HG02884 (cell line): ENCODE measurements around the gene DMWD.
"Not testable (repeated sequence)": the region's sequence is repeated elsewhere in the genome, so short reads cannot be mapped to it uniquely, and the experiment has no call there.

Experiments used
- ATAC-seq: cut with Tn5 transposase; IDR thresholded peaks from one replicate; pipeline ENCODE4 v1.9.1; 2021; ENCODE audit warnings: mild to moderate bottlenecking, moderate library complexity; ENCODE audit not compliant: unreplicated experiment

DMWD gene

DNA sequence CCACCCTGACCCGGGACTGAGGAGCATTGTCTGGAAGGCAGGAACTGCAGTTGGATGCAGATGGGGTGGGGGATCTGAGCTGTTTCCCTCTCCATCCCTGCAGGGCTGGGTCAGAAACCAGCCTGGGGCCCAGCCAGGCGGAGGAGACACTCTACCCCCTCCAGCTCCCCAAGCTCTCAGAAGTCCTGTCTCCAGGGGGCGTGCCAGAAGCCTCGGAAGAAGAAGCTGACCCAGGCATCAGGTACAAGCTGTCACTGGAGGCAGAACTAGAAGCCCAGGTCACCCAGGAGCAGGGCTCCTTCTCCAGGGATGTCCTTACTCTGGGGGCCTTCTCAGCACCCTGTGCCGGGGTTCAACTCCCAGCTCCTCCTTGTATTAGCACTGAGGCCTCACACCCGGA, 39.1 kb downstream of the DMWD start:
- ATAC-seq = no peak

DNA sequence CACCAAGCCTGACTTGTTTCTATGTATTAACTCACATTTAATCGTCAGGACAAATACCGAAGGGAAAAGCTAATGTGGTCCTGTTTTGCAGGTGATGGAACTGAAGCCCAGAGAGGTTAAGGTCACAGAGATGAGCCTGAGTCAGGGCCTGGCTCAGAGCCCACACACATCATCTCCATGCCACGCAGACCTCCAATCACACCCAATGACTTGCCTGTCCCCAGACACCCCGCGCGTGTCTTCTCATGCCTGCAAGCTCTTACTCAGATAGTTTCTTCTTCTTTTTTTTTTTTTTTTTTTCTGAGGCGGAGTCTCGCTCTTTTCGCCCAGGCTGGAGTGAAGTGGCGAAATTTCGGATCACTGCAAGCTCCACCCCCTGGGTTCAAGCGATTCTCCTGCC, 40.0 kb downstream of the DMWD start:
- no peak for ATAC-seq

DNA sequence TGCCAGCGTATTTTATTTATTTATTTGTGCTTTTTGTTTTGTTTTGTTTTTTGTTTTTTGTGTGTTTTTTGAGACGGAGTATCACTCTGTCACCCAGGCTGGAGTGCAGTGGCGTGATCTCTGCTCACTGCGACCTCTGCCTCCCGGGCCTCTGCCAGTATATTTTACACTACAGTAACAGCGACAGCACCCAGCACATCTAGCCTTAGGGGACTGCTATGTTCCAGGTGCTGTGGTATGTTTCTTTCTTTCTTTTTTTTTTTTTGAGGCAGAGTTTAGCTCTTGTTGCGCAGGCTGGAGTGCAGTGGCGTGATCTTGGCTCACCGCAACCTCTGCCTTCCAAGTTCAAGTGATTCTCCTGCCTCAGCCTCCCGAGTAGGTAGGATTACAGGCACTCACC, 41.2 kb downstream of the DMWD start:
- not testable (repeated sequence) for ATAC-seq

- no peak for ATAC-seq
Measured at GRCh38 chr19:45747513-45747912, 45.1 kb downstream of the DMWD start.

- no peak for ATAC-seq
Measured at GRCh38 chr19:45746866-45747265, 45.8 kb downstream of the DMWD start.

DNA sequence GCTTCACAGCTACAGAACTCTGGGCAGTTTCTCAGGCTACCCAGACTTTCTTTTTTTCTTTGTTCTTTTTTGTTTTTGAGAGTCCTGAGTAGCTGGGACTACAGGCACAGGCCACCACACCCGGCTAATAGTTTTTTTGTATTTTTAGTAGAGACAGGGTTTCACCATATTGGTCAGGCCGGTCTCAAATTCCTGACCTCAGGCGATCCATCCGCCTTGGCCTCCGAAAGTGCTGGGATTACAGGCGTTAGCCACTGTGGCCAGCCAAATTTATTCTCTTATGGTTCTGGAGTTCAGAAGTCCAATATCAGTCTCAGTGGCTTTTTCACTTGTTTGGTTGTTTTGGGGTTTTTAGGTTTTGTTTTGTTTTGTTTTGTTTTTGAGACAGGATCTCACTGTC, 47.0 kb downstream of the DMWD start:
- no peak for ATAC-seq

DNA sequence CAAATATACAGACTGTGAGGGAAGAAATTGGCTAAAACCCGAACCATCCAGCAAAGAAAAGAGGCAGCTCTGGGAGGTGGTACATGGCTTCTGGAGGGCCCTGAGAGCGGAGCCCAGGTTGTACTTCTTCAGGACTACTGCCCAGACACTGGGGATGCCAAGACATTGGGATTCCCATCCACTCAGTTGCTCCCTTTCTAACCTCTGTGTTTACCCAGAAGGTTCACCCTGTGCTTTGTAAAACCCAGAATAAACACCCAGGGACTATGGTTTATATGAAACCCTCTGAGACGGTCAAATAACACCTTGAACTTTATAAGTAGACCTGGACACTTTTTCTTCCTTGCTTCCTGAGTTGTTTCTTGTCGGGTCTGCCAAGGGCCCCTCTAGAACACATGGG, 49.7 kb downstream of the DMWD start:
- no peak for ATAC-seq

DNA sequence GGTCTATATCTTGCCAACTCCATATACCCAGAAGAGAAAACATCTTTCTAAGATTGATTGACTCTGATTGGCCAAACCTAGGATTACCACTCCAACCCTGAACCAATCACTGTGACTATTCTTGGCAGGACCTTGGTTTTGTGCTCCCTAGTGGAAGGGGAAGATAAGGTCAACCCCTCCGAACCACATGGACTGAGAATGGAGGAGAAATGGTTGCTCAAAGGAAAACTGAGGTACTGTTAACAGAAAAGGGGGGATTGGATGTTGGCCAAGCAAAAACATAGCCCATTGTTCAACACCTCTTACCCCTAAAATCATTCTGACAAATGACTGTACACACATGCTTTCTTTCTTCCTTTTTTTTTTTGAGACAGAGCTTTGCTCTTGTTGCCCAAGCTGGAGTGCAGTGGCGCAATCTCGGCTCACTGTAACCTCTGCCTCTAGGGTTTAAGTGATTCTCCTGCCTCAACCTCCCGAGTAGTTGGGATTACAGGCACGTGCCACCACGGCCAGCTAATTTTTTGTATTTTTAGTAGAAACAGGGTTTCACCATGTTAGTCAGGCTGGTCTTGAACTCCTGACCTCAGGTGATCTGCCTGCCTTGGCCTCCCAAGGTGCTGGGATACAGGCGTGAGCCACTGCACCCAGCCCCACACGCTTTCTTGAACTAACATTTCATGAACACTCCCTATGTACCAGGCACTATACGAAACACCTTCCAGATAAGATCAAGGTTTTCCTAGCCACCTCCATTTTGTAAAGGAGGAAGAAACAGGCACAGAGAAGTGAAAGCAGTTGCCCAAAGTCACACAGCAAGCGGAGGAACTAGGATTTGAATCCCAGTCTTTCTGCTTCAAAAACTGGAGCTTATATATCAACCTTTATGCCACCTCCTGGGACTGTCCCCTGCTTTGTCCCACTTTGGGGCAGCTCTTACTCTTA, 52.9 kb downstream of the DMWD start:
- no peak for ATAC-seq

GRCh38 chr19:45733160-45733810, 59.4 kb downstream of the DMWD start, which contains the start of gene MEIOSIN:
TSS of gene MEIOSIN (plus strand) at chr19:45733439. CDS start at chr19:45735377, 1,938 bp downstream.
- ATAC-seq = no peak
